AG04450 (cell line): ENCODE data around the gene EBPL. TPM values are rescaled to one million over a fixed set of nuclear protein-coding genes. Genes with fewer than 3 reads are reported as not detected.

Experiments used
- CTCF ChIA-PET: fragments of 300-600, 350-600 bp; formaldehyde crosslinking; extraction: SDS; loops from one replicate; lab custom pipeline; 2022; ENCODE audit warnings: antibody characterized with exemption, inconsistent platforms; lab: Charles Lee
- POLR2A ChIA-PET: fragments of 350-600 bp; formaldehyde crosslinking; extraction: SDS; loops from one replicate; lab custom pipeline; 2021; ENCODE audit warnings: antibody characterized with exemption, inconsistent platforms; lab: Yijun Ruan, JAX
- DNase-seq: peaks from one replicate; pipeline ENCODE4 v3.0.0-alpha.2; 2011; ENCODE audit warnings: low read depth, low spot score
- H3K27ac ChIP-seq: one replicate; pipeline ENCODE4 v1.5.1; 2012; ENCODE audit warnings: low read depth, low read length, control low read depth
- H3K27me3 ChIP-seq: one replicate; pipeline ENCODE4 v1.6.0; 2012; ENCODE audit warnings: low read length; ENCODE audit not compliant: control insufficient read depth, insufficient read depth
- H3K4me3 ChIP-seq: 2 replicates; pipeline ENCODE4 v1.5.1; 2011; ENCODE audit warnings: mild to moderate bottlenecking, low read depth, low read length, control low read depth
- H3K9me3 ChIP-seq: 2 replicates; pipeline ENCODE4 v1.5.1; 2012; ENCODE audit warnings: low read length; ENCODE audit not compliant: control insufficient read depth, insufficient read depth
- polyA plus RNA-seq: library from polyadenylated mRNA; depleted of rRNA; stranded (reverse); fragments of >200 nt; gene quantifications from 2 replicates; pipeline ENCODE4 v1.2.3, GENCODE V29; 2011
- TF ChIP-seq, protein P1 (sequence below): IDR thresholded peaks from 2 replicates; pipeline ENCODE4 v1.5.1; 2011; ENCODE audit warnings: low read depth, low read length, control low read depth, inconsistent platforms

EBPL gene
- polyA plus RNA-seq, 1 experiment, result 131 TPM

DNA sequence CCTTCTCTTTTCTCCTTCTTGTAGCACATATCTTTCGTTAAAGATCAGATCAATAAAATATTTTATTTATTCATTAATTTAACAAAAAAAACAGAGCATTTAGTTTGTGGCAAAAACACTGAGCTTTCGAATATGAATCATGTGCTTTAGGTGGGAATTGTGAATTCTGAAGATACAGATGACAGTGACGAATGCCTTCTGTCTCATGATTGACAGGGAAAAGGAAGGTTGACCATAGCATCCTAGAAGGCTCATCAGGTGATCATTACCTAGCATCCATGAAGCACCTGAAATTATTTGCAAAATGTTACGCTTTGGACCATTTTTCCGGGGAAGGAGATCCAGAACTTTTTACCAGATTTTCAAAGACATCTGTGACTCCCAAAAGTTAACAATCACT is 59.1 kb downstream of the EBPL start:
- H3K27ac ChIP-seq, result no peak overlapping the region
- peaks cover 3% of the 10 kb centered on the region for H3K27me3 ChIP-seq
- DNase-seq, result no peak
- H3K4me3 ChIP-seq, result no peak overlapping the region
- peaks cover 6% of the 10 kb centered on the region; the same call in 1 of the 2 replicates for H3K9me3 ChIP-seq
- TF ChIP-seq, protein P1, sequence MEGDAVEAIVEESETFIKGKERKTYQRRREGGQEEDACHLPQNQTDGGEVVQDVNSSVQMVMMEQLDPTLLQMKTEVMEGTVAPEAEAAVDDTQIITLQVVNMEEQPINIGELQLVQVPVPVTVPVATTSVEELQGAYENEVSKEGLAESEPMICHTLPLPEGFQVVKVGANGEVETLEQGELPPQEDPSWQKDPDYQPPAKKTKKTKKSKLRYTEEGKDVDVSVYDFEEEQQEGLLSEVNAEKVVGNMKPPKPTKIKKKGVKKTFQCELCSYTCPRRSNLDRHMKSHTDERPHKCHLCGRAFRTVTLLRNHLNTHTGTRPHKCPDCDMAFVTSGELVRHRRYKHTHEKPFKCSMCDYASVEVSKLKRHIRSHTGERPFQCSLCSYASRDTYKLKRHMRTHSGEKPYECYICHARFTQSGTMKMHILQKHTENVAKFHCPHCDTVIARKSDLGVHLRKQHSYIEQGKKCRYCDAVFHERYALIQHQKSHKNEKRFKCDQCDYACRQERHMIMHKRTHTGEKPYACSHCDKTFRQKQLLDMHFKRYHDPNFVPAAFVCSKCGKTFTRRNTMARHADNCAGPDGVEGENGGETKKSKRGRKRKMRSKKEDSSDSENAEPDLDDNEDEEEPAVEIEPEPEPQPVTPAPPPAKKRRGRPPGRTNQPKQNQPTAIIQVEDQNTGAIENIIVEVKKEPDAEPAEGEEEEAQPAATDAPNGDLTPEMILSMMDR, result no peak
- POLR2A ChIA-PET, result no interaction called here
- CTCF ChIA-PET, result no interaction called here

DNA sequence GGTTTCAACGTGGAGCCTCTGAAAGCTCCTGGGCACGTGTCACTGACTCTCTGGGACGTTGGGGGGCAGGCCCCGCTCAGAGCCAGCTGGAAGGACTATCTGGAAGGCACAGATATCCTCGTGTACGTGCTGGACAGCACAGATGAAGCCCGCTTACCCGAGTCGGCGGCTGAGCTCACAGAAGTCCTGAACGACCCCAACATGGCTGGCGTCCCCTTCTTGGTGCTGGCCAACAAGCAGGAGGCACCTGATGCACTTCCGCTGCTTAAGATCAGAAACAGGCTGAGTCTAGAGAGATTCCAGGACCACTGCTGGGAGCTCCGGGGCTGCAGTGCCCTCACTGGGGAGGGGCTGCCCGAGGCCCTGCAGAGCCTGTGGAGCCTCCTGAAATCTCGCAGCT is 60.7 kb downstream of the EBPL start:
- POLR2A ChIA-PET, result interaction anchor here (0.6 kb wide), 1 partner anchor 276 kb away, joined by 4 read pairs; no protein-coding TSS in a partner anchor

DNA sequence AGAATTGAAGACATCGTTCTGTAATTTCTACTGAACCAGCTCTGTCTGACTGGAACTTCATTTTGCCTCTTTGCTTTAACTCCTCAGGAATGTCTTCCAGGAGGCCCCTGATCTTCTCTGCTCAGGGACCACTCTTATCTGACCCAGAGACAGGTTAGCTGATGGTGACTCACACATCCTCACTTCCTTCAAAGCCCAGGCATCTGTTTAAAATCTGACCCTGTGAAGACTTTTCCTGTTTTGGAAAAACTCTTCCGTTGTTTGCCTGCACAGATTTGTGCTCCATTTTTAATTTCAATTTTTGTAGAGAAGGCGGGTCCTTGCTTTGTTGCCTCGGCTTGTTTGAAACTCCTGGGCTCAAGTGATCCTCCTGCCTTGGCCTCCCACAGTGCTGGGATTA is 61.3 kb downstream of the EBPL start:
- TF ChIP-seq, protein P1, result no peak
- CTCF ChIA-PET, result interaction anchor here (0.7 kb wide), 1 partner anchor 13 kb away, joined by 3 read pairs; no protein-coding TSS in a partner anchor
- POLR2A ChIA-PET, result no interaction called here
- Histone ChIP-seq H3K9me3 (peaks cover 6% of the 10 kb centered on the region; the same call in 1 of the 2 replicates), H3K27ac (no peak overlapping the region), H3K27me3 (peaks cover 2% of the 10 kb centered on the region), H3K4me3 (no peak overlapping the region)
- no peak for DNase-seq

More for the DNA sequence above, 60.7 kb downstream of the EBPL start:
- no peak overlapping the region for H3K4me3 ChIP-seq
- no peak for DNase-seq
- H3K27me3 ChIP-seq, result peaks cover 3% of the 10 kb centered on the region
- no peak overlapping the region for H3K27ac ChIP-seq
- TF ChIP-seq, protein P1, result no peak
- peaks cover 6% of the 10 kb centered on the region; the same call in 1 of the 2 replicates for H3K9me3 ChIP-seq
- CTCF ChIA-PET, result interaction anchor here (0.7 kb wide), 1 partner anchor 13 kb away, joined by 3 read pairs; no protein-coding TSS in a partner anchor

DNA sequence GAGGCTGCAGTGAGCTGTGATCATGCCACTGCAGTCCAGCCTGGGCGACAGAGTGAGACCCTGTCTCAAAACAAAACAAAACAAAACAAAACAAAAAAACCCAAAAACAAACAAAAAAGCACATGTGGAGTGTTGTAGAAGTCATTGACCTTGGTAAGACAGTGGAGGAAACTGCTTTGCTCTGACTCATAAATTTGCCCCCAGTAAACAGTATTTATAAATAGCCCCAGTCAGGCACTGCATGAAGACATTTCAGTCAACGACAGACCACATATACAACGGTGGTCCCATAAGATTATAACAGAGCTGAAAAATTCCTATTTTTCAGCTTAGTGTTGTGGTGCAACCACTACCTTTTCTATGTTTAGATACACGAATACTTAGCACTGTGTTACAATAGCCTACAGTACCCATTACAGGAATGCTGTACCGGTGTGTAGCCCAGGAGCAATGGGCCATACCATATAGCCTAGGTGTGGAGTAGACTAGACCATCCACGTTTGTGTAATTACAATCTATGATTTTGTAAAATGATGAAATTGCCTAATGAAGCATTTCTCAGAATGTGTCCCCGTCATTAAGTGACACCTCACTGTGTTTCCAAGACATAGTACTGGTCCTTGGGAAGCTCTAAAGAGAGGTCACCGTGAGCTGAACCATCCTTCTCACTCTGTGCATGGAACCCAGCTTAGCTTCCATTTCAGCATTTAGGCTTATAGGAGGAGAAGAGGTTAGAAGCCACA is 61.9 kb downstream of the EBPL start:
- no peak overlapping the region for H3K27ac ChIP-seq
- no peaks in the 10 kb centered on the region for H3K27me3 ChIP-seq
- TF ChIP-seq, protein P1, result no peak
- H3K9me3 ChIP-seq, result peaks cover 6% of the 10 kb centered on the region; the same call in 1 of the 2 replicates
- CTCF ChIA-PET, result interaction anchor here (1.4 kb wide), 1 partner anchor 9 kb away, joined by 3 read pairs; no protein-coding TSS in a partner anchor
- no peak overlapping the region for H3K4me3 ChIP-seq
- POLR2A ChIA-PET, result no interaction called here
- DNase-seq, result no peak
